Colonic mucosa (tissue), 4 donors: ENCODE data around the gene FBN3. TPM values are rescaled to one million over a fixed set of nuclear protein-coding genes. Genes with fewer than 3 reads are reported as not detected.

ENCODE experiments used
- DNase-seq: peaks from one replicate; pipeline ENCODE4 v3.0.0-alpha.2; 2020
- H3K27ac ChIP-seq: fragments of 200-600 bp; one replicate; pipeline ENCODE4 v1.8.0; 2021
- H3K27me3 ChIP-seq: fragments of 200-600 bp; one replicate; pipeline ENCODE4 v1.8.0; 2021
- H3K36me3 ChIP-seq: fragments of 200-600 bp; one replicate; pipeline ENCODE4 v1.8.0; 2021
- H3K4me1 ChIP-seq: fragments of 200-600 bp; one replicate; pipeline ENCODE4 v1.8.0; 2021; ENCODE audit warnings: mild to moderate bottlenecking
- H3K4me3 ChIP-seq: fragments of 200-600 bp; one replicate; pipeline ENCODE4 v1.8.0; 2021
- H3K9ac ChIP-seq, 2 donors: one replicate each; pipeline ENCODE4 v1.7.0; 2013; ENCODE audit warnings: control low read depth in 2 of 2, low read depth in 2 of 2, low read length in 2 of 2
- H3K9me3 ChIP-seq: fragments of 200-600 bp; one replicate; pipeline ENCODE4 v1.8.0; 2021
- intact Hi-C: fragments of 100-400 bp; cut with DNase I; formaldehyde crosslinking; loops from one replicate; pipeline ENCODE4 v1.14.1; 2022
- total RNA-seq, 2 donors: library from RNA; stranded (reverse); fragmentation: NEBNext Ultra II Directional in 1 of 2; extraction: Animal tissue kit (Norgen Biotek cat#: 25700) in 1 of 2; gene quantifications; one replicate each; pipeline ENCODE4 v1.2.1, GENCODE V29; 2021
- TF ChIP-seq, protein P1 (sequence below): fragments of 200-600 bp; IDR thresholded peaks from one replicate; pipeline ENCODE4 v1.8.0; 2022; ENCODE audit warnings: antibody characterized with exemption, mild to moderate bottlenecking
- donor health status: healthy.
- donor health status: DM: no; HTN: no; CAD: no.
- donor health status: DM: no; HTN: no; CAD: no.

FBN3 gene
- total RNA-seq, 2 donors from 2014 or later, result 0.05 TPM; not detected in 1

DNA sequence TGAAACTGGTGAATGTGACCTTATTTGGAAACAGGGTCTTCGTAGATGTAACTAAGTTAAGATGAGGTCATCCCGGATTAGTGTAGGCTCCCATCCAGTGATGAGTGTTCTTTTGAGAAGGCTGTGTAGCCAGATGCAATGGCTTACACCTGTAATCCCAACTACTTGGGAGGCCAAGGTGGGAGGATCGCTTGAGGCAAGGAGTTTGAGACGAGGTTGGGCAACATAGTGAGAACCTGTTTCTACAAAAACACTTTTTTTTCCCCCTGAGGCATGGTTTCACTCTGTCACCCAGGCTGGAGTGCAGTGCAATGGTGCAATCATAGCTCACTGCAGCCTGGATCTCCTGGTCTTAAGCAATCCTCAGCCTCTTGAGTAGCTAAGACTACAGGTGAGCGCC lies 36.4 kb downstream of the FBN3 start:
- Histone ChIP-seq H3K4me3 (no peak overlapping the region), H3K9ac (no peak overlapping the region), H3K27ac (no peak overlapping the region), H3K9me3 (no peaks in the 10 kb centered on the region), H3K27me3 (no peaks in the 10 kb centered on the region), H3K4me1 (no peaks in the 10 kb centered on the region), H3K36me3 (no peaks in the 10 kb centered on the region)
- TF ChIP-seq, protein P1, sequence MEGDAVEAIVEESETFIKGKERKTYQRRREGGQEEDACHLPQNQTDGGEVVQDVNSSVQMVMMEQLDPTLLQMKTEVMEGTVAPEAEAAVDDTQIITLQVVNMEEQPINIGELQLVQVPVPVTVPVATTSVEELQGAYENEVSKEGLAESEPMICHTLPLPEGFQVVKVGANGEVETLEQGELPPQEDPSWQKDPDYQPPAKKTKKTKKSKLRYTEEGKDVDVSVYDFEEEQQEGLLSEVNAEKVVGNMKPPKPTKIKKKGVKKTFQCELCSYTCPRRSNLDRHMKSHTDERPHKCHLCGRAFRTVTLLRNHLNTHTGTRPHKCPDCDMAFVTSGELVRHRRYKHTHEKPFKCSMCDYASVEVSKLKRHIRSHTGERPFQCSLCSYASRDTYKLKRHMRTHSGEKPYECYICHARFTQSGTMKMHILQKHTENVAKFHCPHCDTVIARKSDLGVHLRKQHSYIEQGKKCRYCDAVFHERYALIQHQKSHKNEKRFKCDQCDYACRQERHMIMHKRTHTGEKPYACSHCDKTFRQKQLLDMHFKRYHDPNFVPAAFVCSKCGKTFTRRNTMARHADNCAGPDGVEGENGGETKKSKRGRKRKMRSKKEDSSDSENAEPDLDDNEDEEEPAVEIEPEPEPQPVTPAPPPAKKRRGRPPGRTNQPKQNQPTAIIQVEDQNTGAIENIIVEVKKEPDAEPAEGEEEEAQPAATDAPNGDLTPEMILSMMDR, result no peak
- DNase-seq, result no peak
- intact Hi-C loops, result no loop called here

DNA sequence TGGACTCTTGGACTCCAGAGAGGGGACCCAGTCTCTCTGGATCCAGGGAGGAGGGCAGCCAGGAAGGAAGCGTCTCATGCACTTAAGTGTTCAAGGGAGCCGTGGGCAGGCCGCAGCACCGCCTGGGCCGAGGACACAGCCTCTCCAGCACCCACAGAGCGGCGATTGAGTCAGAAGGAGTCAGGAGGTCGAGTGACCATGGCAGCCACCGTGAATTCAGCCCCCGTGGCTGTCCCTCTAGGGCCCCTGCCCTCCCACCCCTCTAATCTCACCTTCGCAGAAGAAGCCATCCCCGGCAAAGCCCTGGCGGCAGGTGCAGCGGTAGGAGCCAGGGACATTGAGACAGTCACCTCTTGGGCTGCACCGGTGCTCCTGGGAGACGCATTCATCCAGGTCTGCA lies 38.0 kb downstream of the FBN3 start:
- TF ChIP-seq, protein P1, result no peak
- no peaks in the 10 kb centered on the region for H3K9me3 ChIP-seq
- no peak for DNase-seq

DNA sequence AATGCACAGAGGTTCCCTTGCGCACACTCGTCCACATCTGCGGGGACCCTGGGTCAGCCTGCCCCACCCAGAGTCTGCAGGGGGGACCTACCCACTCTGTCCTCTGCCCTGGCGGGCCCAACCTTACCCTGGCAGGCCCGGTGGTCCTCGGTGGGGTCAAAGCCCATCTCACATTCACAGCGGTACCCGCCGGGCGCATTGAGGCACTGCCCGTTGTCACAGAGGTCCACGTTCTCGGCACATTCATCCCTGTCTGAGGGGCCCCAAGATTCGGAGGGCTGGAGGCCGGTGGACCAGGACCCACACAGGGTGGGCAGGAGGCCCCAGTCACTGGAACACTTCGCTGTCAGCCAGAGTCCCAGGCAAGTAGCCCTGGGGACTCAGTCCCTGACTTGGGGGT lies 38.5 kb downstream of the FBN3 start:
- H3K4me3 ChIP-seq, result no peak overlapping the region
- H3K9ac ChIP-seq, result no peak overlapping the region
- intact Hi-C loops, result no loop called here
- no peaks in the 10 kb centered on the region for H3K36me3 ChIP-seq
- H3K27ac ChIP-seq, result no peak overlapping the region
- TF ChIP-seq, protein P1, result no peak
- no peak for DNase-seq
- H3K27me3 ChIP-seq, result no peaks in the 10 kb centered on the region
- no peaks in the 10 kb centered on the region for H3K9me3 ChIP-seq
- H3K4me1 ChIP-seq, result no peaks in the 10 kb centered on the region

More for the DNA sequence above, 38.0 kb downstream of the FBN3 start:
- Histone ChIP-seq H3K36me3 (no peaks in the 10 kb centered on the region), H3K9ac (no peak overlapping the region), H3K27me3 (no peaks in the 10 kb centered on the region), H3K27ac (no peak overlapping the region), H3K4me3 (no peak overlapping the region), H3K4me1 (no peaks in the 10 kb centered on the region)
- intact Hi-C loops, result no loop called here

DNA sequence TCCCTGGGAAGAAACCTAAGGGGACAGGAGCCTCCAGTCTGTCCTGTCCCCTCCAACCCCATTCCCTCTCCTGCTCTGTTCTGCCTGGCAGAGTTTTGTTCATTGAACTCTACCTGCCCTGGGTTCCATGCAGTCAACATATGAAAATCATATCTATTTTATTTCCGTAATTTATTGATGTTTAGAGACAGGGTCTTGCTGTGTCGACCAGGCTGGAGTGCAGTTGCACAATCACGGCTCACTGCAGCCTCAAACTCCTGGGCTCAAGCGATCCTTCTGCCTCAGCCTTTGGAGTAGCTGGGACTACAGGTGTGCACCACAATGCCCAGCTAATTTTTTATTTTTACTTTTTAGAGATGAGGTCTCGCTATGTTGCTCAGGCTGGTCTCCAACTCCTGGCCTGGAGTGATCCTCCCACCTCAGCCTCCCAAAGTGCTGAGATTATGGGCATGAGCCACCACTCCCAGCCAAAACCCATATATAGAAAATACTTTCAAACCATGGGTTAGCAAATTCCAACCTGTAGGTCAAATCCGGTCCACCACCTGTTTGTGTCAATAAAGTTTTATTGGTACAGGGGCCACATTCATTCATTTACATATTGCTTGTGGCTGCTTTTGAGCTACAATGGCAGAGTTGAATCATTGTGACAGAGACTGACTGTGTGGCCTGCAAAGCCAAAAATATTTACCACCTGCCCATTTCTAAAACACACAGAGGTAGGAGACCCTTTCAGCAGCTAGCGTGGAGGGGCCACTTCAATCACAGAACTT lies 39.3 kb downstream of the FBN3 start:
- H3K27ac ChIP-seq, result no peak overlapping the region
- no peaks in the 10 kb centered on the region for H3K36me3 ChIP-seq
- H3K4me1 ChIP-seq, result no peaks in the 10 kb centered on the region
- H3K9me3 ChIP-seq, result no peaks in the 10 kb centered on the region
- no peak for DNase-seq
- TF ChIP-seq, protein P1, result no peak
- H3K9ac ChIP-seq, result no peak overlapping the region
- H3K4me3 ChIP-seq, result no peak overlapping the region
- intact Hi-C loops, result no loop called here
- no peaks in the 10 kb centered on the region for H3K27me3 ChIP-seq

DNA sequence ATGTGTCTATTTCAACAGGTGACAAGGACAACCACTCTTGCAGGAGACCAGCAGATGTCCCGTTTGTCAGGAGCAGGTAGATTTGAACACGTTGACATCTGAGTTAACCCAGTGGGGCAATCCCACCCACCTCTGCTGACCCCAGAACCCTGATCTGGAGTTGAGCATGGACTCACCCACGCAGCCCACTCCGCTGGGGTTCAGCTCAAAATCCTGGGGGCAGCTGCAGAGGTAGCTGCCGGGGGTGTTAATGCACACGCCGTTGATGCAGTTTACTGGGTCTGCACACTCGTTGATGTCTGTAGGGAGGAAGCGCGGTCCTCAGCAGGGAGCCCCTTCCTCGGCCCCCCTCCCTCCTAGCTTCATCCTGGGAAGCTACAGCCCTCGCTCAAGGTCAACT lies 39.9 kb downstream of the FBN3 start:
- Histone ChIP-seq H3K27me3 (no peaks in the 10 kb centered on the region), H3K4me1 (no peaks in the 10 kb centered on the region), H3K4me3 (no peak overlapping the region), H3K27ac (no peak overlapping the region), H3K9me3 (no peaks in the 10 kb centered on the region), H3K36me3 (no peaks in the 10 kb centered on the region), H3K9ac (no peak overlapping the region)
- no peak for DNase-seq
- TF ChIP-seq, protein P1, result no peak
- intact Hi-C loops, result no loop called here
